ENCODE data around the gene CAND2.
A peak's percentile ranks its signal among the peaks of the same experiment; 100 is the strongest.

CAND2 gene

GRCh38 chr3:12796171-12797123 is at the start of gene CAND2:
Gene CAND2 (plus strand): TSS chr3:12796680. CDS start chr3:12796721, 41 bp downstream.
- DNase-seq (ENCODE audit: low read depth) = peak; percentile 18

GRCh38 chr3:12748477-12748876 is 48.0 kb upstream of the CAND2 start:
- no peak for DNase-seq (ENCODE audit: low read depth)

GRCh38 chr3:12750223-12750622 is 46.3 kb upstream of the CAND2 start:
- DNase-seq (ENCODE audit: low read depth) = no peak

GRCh38 chr3:12750658-12751071 is 45.8 kb upstream of the CAND2 start:
- DNase-seq (ENCODE audit: low read depth) = peak; percentile 15

GRCh38 chr3:12751571-12751970 is 44.9 kb upstream of the CAND2 start:
- DNase-seq (ENCODE audit: low read depth) = no peak

GRCh38 chr3:12752102-12752501 is 44.4 kb upstream of the CAND2 start:
- no peak for DNase-seq (ENCODE audit: low read depth)

GRCh38 chr3:12752809-12753208 is 43.7 kb upstream of the CAND2 start:
- DNase-seq (ENCODE audit: low read depth) = no peak

GRCh38 chr3:12753275-12754028 is 43.0 kb upstream of the CAND2 start:
- DNase-seq (ENCODE audit: low read depth) = no peak

GRCh38 chr3:12754313-12754712 is 42.2 kb upstream of the CAND2 start:
- no peak for DNase-seq (ENCODE audit: low read depth)

- DNase-seq (ENCODE audit: low read depth) = no peak
These were observed 40.7 kb upstream of the CAND2 start for GRCh38 chr3:12755754-12756153.

- no peak for DNase-seq (ENCODE audit: low read depth)
These were observed 40.3 kb upstream of the CAND2 start for GRCh38 chr3:12756175-12756574.

GRCh38 chr3:12756635-12757034 is 39.8 kb upstream of the CAND2 start:
- DNase-seq (ENCODE audit: low read depth) = no peak

- no peak for DNase-seq (ENCODE audit: low read depth)
These were observed 38.3 kb upstream of the CAND2 start for GRCh38 chr3:12758025-12758781.

- DNase-seq (ENCODE audit: low read depth) = no peak
These were observed 37.3 kb upstream of the CAND2 start, which contains the start of gene TMEM40 for GRCh38 chr3:12759097-12759679. Gene TMEM40 (minus strand): TSS chr3:12759259. CDS start chr3:12749832, 9,427 bp downstream.

- DNase-seq (ENCODE audit: low read depth) = no peak
These were observed 36.6 kb upstream of the CAND2 start for GRCh38 chr3:12759693-12760565.

GRCh38 chr3:12764171-12764776 is 32.2 kb upstream of the CAND2 start:
- DNase-seq (ENCODE audit: low read depth) = no peak

- no peak for DNase-seq (ENCODE audit: low read depth)
These were observed 29.9 kb upstream of the CAND2 start for GRCh38 chr3:12766541-12766940.

GRCh38 chr3:12768579-12769527 is 27.6 kb upstream of the CAND2 start:
- DNase-seq (ENCODE audit: low read depth) = no peak

GRCh38 chr3:12769761-12770160 is 26.7 kb upstream of the CAND2 start:
- no peak for DNase-seq (ENCODE audit: low read depth)
